Anterior cingulate cortex (tissue), 58 donors: ENCODE results near the gene FBXO48.
"Not testable (repeated sequence)": the region's sequence is repeated elsewhere in the genome, so short reads cannot be mapped to it uniquely, and the experiment has no call there.

Source experiments
- DNase-seq, 58 donors: peaks; one replicate each; lab custom pipeline; 2025; lab: John Stamatoyannopoulos, UW

The FBXO48 gene

DNA sequence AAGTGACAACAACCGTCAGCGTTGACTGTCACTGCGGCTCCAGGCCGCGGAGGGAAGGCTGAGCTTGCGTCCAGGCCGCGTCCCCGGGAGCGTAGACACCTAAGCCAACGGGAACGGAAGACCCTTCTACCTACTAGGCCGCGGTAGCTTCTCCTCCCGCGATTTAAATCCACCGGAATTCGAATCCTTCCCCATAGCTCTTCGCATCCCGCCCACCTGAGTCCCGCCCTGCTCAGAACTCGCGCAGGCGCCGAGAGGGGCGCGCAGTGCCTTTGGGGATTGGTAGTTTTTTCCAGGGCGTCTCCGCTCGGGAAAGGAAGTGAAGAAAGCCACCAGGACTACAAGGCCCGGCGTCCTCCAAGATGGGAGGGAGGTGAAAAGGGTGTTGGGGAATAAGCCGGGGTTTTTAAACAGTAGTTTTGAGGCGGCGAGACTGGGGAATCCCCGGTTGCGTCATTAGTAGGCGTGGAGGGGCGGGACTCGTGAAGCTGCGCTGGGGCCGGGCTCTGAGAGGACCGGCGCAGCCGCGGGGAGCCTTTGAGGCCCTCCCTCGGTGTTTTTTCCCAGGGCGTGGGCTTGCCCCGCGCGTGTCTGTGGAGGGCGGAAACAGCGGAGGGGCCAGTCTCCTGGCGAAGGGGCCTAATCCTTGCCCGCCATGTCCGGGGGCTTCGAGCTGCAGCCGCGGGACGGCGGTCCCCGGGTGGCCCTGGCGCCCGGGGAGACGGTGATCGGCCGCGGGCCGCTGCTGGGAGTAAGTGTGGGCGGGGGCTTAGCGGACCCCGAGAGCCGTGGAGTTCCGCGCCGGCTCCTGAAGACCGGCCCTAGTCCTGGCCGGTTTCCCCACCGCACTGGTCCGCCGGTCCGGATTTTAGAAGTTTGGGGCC lies at the start of gene FBXO48, which contains the start of gene APLF:
TSS of gene FBXO48 (minus strand) at position 218 of the 884 bp plus-strand sequence. CDS start 2,149 bp downstream, outside the sequence.
TSS of gene APLF (plus strand) at position 509 of the 884 bp plus-strand sequence. CDS start at position 656, 147 bp downstream.
- peak; percentile 81 to 99 (median 96) for DNase-seq

GRCh38 chr2:68516051-68516955 lies 49.2 kb upstream of the FBXO48 start:
- DNase-seq, result no peak

DNA sequence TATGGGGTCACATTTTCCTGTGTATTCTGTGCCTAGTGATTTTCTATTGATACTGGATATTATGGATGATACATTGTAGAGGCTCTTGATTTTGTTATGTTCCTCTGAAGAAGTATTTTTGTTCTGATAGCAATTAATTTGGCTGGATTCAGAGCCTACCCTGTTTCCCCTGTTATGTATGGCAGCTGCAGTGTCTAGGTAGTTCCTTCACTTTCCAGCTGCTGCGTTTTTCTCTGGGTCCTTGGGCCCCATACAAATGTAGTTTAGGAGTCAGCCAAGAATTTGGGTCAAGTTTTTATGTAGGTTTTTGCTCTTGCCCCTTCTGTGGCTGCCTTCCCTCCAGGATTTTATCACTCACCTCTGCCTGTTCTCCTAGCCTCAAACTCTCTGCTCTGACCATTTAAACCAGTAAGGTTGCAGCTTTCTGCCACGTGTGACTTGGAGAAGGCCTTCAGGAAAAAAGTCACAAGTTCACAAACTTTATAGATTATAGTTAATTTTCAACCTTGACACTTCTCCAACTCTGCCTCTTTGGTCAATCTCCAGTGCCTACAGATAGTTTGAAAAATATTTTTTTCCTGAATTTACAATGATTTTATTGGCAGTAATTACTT lies 47.3 kb upstream of the FBXO48 start:
- DNase-seq, result no peak

GRCh38 chr2:68512966-68513365 lies 45.9 kb upstream of the FBXO48 start:
- no peak for DNase-seq

DNA sequence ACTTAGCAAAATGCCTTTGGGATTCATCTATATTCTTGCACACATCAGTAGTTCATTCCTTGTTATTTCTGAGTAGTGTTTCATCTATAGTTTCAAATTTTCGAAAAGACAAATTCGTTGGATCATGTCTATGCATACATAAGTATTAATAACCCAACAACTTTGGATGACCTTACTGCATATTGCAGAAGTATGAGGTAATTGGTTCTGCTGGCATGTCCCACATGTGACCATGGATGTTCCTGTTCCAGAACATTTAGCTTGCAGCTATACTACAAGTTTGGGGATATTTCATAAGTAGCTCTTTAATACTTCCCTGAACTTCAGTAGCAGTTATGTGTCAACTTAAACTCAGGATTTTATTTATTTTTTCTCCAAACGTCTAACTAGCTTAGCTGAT lies 45.2 kb upstream of the FBXO48 start:
- no peak for DNase-seq

DNA sequence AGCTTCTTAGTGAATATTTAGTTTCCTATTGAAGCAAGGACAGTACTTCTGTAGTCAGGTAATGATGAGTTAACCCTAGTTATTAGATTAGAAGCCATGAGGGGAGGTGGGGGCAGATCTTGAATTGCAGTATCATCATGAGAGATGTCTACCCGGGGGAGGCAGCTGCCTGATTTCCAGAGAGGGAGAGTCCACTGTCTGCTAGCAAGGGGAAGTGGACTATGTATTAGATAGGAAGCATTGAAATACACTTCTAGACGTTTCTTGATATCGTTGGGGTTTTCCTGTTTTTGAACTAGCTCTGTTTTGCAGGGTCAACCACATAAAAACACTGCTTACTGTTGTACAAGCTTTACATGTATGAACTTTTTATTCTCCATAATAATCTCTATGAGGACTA lies 39.1 kb upstream of the FBXO48 start:
- DNase-seq, result no peak

DNA sequence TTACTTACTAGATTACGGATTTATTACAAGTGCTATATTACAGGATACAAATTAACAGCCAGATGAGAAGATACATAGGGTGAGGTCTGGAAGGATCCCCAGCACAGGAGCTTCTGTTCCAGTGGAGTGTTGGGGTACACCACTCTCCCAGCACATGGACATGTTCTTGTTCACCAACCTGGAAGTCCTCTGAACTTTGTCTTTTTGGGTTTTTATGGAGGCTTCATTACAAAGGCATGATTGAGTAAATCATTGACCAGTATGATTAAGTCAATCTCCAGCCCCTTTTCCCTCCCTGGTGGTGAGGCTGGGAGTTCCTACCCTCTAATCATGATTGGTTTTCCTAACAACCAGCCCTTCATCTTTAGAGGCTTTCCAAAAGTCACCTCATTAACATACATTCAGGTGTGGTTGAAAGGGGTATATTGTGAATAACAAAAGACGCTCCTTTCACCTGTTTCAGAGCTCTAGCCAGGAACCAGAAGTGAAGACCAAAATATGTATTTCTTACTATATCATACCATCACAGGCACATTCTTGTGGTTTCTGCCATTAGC lies 38.6 kb upstream of the FBXO48 start:
- DNase-seq, result no peak

DNA sequence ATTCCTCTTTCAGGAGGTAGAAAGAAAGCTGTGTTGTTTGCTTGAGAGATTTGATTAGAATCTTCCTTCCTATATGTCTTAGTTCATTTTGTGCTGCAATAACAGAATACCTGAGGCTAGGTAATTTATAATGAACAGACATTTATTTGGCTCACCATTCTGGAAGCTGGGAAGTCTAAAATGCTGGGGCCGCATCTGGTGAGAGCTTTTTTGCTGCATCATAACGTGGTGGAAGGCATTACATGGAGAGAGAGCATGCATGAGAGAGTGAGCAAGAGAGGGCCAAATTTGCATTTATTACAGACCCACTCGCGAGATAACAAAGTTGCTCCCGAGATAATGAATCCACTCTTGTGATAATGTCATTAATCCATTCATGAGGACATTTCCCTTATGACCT lies 34.7 kb upstream of the FBXO48 start:
- DNase-seq, result no peak

GRCh38 chr2:68500649-68501048 lies 33.6 kb upstream of the FBXO48 start:
- DNase-seq, result no peak

- DNase-seq, result no peak
These were observed 32.0 kb upstream of the FBXO48 start for GRCh38 chr2:68499133-68499532.

GRCh38 chr2:68491582-68491981 lies 24.5 kb upstream of the FBXO48 start:
- DNase-seq, result no peak

DNA sequence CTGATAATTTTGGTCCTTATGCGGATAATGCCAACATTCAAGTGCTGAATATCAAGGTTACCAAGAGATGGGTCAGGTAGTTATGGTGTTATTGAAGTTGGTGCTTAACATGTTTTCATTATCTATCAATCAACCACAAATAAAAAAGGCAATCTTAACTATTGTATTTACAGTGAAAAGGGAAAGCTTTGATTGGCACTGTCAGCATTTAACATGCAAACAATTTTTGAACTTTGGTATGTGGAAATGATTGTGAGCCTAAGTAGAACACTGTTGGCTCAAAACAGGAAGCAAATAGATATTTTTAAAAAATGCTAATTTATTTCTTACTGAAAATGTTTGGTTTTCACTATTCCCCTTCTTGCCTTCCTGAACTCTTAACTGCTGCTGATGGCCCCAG lies 22.2 kb upstream of the FBXO48 start:
- DNase-seq, result no peak

DNA sequence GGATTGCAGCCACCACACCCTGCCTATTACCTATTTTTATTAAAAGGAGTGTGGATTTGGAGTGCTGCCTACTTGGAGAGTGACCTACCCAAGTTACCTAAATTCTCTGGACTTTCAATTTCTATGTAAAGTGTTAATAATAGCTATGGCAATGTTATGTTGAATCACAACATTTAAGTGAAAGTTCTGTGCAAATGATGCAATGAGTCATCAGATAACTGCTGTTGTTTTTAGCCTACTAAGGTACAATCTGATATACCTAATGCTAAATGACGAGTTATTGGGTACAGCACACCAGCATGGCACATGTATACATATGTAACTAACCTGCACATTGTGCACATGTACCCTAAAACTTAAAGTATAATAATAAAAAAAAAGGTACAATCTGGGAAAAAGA lies 21.5 kb upstream of the FBXO48 start:
- not testable (repeated sequence) for DNase-seq

DNA sequence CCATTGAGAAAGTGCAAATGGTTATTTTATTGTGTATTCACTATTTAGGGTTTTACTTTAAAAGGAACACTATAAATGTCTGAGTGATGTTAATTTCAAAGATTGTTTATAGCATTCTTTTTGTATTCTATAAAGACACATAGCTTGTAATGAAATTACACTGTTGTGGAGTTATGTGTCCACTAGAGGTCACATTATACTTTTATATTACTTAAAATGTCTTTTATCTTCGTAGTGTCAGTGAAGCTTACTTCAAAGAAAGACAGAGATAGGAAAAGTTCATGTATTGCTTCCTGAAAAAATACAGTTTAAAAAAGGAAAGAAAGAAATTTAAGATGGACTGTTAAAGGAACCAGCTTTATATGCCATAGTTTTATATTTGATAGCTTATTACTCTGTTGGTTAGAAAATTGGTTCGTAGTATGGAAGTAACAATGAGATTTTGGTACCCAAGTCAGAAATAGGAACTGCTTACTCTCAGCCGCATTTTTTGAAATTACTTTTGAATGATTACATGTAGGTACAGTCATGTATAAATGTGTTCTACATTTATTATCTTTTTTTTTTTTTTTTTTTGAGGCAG lies 20.8 kb upstream of the FBXO48 start:
- no peak for DNase-seq

GRCh38 chr2:68483011-68483410 lies 15.9 kb upstream of the FBXO48 start:
- DNase-seq, result no peak

- no peak for DNase-seq
These were observed 15.3 kb upstream of the FBXO48 start for GRCh38 chr2:68482296-68482820.

- no peak for DNase-seq
These were observed 11.6 kb upstream of the FBXO48 start for GRCh38 chr2:68478688-68479087.

DNA sequence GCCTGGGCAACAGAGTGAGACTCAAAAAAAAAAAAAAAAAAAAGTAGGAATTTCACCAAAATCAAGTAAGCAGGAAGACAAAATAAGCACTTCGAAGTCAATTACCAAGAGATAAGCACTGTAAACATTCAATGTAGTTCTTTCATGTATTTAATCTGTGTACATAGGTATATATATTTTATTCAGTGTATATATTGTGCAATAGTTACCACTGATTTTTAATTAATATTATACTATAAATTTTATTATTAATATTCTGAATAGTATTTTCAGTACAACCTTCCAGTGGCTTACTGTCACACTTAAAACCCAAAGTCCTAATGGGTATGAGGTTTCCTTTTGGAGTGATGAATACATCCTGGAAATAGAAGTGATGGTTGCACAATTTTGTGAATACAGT lies 9.4 kb upstream of the FBXO48 start:
- no peak for DNase-seq

DNA sequence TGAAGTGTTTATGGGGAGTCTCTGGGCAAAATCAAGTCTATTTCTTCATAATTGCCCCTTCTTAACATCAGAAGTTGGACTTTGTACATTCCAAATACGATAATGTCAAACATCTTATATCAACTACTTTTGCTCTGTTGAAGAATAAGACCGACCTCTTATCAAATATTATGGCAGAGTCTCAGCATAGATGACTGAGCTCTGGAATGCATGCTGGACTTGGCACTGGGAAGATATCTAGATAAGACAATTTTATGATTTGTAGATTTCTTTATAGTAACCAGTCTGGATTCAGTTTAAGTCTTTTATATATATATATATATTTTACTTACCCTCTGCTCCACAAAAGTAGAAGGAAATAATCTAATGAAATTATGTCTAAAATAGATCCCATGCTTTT lies 8.5 kb upstream of the FBXO48 start:
- no peak for DNase-seq

DNA sequence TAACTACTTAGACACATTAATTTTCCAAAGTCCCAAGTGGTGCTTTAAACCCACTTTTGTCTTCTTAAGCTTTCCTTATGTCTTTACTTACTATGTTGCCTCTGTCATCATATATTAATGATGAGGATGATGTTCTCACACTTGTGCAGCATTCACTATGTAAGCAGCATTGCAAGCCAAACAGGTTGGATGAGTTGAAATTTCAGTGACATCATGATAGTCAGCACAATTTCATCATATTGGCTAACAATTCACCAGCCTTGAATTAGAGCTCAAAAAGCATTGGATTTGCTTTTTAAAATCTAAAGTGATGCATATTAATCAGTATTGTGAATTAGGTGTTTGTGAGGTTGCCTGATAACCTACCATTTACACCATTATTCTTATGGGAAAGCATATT lies 8.0 kb upstream of the FBXO48 start:
- DNase-seq, result no peak
